Endothelial cell of hepatic sinusoid (primary cell): ENCODE data around the gene UBE2G1.
"Not testable (repeated sequence)": the region's sequence is repeated elsewhere in the genome, so short reads cannot be mapped to it uniquely, and the experiment has no call there.

Experiments used
- in situ Hi-C: cut with HindIII; loops from 2 replicates; pipeline ENCODE4 v1.10.0; 2017; ENCODE audit warnings: low sequenced_read_pairs

UBE2G1 gene

DNA sequence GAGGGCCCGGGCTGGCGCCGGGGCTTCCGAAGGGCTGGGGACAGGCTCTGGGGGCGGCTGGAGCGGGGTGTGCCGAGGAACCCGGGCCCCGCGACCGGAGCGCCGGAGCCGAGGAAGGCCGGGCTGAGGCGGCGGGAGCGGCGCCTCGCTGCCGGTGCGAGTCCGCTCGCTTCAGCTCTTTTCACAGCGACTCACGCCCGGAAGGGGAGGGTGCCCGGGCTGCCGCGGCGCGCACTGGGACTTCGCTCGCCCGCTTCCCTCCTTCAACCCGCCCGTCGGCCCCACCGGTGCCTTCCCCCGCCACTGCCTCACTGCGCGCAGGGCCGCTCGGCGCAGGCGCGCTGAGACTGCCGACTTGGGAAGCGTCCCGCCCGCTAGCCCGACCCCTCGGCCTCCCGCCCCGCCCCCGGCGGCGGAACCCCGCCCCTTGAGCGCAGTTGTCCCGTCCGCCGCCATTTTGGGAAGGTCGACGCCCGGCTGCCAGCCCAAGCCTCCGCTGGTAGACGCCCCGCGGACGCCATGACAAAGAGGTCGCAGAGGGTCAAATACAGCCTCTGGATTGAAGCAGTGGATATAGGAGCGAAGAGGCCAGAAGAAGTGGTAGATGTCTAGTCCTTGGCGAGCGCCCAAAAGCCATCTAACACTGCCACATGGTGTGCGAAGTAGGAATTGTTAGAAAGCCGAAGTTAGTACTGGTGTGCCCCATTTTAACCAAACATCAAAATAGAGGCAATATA, at the start of gene UBE2G1:
TSS of gene UBE2G1 (minus strand) at position 349 of the 737 bp plus-strand sequence. CDS start 359 bp downstream, outside the sequence.
- in situ Hi-C loops: no loop called here

DNA sequence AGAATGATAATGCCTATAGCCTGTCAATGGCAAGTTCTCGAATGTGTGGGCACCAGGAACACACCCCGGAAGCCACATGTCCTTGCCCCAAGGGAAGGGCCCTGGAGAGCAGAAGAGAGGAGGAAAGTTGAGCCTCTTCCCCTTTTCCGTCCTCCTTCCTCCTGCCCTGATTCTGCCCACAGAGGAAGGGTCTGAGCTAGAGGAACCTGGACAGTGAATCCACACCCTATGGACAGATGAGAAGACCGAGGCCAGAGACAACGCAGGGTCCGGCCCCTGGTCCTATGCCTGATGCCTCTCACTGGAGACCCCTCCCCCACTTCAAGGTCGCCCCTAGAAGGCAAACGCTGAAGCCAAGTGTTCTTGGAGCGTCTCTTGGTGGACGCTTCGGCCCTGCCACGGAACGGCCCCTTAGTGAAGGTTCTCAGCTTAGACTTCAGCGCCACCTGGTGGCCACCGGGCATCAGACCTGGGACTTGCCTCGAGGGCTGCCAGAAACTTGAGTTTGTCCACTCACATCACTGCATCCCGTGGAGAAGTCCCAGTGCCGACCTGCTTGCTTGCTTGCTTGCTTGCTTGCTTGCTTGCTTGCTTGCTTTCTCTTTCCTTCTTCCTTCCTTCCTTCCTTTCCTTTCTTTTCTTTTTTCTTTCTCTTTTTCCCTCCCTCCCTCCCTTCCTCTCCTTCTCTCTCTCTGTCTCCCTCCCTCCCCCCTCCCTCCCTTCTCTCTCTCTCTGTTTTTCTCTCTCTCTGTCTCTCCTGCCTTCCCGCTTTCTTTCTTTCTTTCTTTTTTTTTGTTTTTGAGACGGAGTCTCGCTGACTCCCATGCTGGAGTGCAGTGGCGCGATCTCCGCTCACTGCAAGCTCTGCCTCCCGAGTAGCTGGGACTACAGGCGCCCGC, 46.7 kb upstream of the UBE2G1 start:
- in situ Hi-C loops: no loop called here

- in situ Hi-C loops: no loop called here
These were observed 44.7 kb upstream of the UBE2G1 start for GRCh38 chr17:4411201-4411600.

GRCh38 chr17:4409659-4410058, 43.2 kb upstream of the UBE2G1 start:
- in situ Hi-C loops: no loop called here

GRCh38 chr17:4407851-4408250, 41.4 kb upstream of the UBE2G1 start:
- in situ Hi-C loops: no loop called here

DNA sequence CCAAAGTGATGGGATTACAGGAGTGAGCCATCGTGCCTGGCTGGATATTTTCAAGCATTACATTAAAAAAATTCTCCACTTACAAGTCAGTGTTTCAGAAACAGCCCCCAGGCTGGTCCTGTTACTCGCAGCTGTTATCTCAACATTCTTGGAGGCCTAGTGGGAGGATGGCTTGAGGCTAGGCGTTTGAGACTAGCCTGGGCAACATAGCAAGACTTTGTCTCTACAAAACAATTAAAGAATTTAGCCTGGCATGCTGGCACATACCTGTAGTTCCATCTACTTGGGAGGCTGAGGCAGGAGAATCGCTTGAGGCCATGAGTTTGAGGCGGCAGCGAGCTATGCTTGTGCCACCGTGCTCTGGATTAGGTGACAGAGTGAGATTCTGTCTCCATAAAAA, 40.7 kb upstream of the UBE2G1 start:
- in situ Hi-C loops: no loop called here

DNA sequence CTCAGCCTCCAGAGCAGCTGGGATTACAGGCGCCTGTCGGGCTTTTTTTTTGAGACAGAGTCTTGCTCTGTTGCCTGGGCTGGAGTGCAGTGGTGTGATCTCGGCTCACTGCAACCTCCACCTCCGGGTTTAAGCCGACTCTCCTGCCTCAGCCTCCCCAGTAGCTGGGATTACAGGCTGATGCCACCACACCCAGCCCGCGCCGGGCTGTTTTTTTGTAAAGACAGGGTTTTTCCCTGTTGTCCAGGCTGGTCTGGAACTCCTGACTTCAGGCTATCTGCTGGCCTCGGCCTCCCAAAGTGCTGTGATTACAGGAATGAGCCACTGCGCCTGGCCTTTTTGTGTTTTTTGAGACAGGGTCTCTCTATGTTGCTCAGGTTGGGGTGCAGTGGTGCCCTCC, 39.9 kb upstream of the UBE2G1 start:
- in situ Hi-C loops: no loop called here

- in situ Hi-C loops: no loop called here
These were observed 39.2 kb upstream of the UBE2G1 start for GRCh38 chr17:4405699-4406098.

GRCh38 chr17:4405038-4405669, 38.7 kb upstream of the UBE2G1 start:
- in situ Hi-C loops: no loop called here

DNA sequence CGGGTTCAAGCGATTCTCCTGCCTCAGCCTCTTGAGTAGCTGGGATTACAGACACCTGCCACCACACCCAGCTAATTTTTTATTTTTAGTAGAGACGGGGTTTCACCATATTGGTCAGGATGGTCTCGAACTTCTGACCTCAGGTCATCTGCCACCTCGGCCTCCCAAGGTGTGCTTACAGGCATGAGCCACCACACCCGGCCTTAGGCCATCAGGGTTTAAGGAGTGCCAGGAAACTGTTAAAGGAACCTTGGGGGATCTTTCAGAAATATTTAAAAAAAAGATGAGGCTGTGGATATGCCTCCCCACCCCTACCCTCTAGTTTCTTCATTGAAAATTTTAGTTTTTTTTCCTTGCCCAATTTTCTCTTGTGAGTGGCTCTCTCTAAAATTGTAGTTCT, 31.4 kb upstream of the UBE2G1 start:
- in situ Hi-C loops: no loop called here

- in situ Hi-C loops: no loop called here
These were observed 28.6 kb upstream of the UBE2G1 start for GRCh38 chr17:4395111-4395478.

DNA sequence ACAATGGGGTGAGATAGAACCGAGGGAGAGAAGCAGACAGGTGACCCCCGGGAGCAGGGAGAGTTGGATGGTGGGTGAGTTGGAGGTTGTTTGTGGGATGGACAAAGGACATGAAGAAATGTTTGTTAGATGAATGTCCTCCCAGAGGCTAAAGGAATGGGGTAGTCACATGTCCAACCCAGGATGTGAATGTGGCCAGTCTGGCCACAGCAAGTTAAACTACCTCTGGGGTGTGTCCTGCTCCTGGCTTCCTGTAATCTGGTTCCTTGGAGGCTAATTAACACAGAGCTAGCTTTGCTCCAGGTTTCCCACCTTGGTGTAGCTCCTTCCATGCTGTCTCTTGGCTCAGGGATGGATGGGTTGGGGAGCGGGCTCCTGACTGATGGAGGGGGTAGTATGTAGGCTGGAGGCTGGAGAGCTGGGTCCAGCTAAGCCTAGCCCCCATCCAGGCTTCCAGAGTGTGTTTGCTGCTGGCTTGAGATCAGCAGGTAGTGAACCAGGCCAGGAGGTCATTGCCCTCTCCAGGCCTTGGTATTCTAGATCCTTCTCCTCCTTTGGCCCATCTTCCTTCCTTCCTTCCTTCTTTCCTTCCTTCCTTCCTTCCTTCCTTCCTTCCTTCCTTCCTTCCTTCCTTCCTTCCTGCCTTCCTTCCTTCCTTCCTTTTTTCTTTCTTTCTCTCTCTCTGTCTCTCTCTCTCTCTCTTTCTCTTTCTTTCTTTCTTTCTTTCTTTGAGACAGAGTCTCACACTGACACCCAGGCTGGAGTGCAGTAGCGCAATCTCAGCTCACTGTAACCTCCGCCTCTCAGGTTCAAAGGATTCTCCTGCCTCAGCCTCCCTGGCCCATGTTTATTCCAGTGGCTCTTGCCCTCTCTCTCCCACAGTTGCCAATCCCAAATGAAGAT, 28.0 kb upstream of the UBE2G1 start:
- in situ Hi-C loops: no loop called here

DNA sequence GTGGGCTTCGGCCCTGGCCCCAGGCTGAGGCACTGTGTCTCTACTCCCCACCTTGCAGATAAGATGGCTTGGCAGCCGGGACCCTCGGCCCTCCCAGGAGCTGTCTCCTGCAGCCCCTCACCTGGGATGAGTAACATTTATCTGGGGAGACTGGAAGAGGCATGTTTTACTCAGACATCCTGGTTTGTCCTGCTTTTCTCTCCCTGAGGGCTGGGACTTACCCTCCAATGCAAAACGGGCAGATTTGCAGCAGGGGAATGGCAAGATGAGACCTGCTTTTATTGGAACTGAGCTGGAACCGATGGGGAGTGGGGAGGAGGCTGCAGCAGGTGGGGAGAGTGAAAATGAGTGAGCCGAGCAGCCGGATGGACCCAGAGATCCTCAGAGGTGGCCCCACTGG, 27.3 kb upstream of the UBE2G1 start:
- in situ Hi-C loops: no loop called here

GRCh38 chr17:4389079-4389478, 22.6 kb upstream of the UBE2G1 start:
- in situ Hi-C loops: no loop called here

GRCh38 chr17:4387137-4387536, 20.7 kb upstream of the UBE2G1 start:
- in situ Hi-C loops: no loop called here

GRCh38 chr17:4386406-4386805, 19.9 kb upstream of the UBE2G1 start:
- in situ Hi-C loops: no loop called here

GRCh38 chr17:4381690-4382671, 15.5 kb upstream of the UBE2G1 start:
- in situ Hi-C loops: no loop called here

GRCh38 chr17:4378626-4379025, 12.2 kb upstream of the UBE2G1 start:
- in situ Hi-C loops: no loop called here

GRCh38 chr17:4377247-4377646, 10.8 kb upstream of the UBE2G1 start:
- in situ Hi-C loops: not testable (repeated sequence)
